HL-60/S4 treated with retinoic acid at 250 ng/mL for 4 days and 3 days (cell line): ENCODE results near the gene GSK3A.

Experiments
- in situ Hi-C: fragments of 300-500 bp; cut with MboI; formaldehyde crosslinking; loops from 2 replicates; pipeline ENCODE4 v1.7.0; 2022; ENCODE audit warnings: low sequenced_read_pairs

The GSK3A gene

GRCh38 chr19:42203700-42204099 is 38.7 kb downstream of the GSK3A start:
- in situ Hi-C loops = no loop called here

DNA sequence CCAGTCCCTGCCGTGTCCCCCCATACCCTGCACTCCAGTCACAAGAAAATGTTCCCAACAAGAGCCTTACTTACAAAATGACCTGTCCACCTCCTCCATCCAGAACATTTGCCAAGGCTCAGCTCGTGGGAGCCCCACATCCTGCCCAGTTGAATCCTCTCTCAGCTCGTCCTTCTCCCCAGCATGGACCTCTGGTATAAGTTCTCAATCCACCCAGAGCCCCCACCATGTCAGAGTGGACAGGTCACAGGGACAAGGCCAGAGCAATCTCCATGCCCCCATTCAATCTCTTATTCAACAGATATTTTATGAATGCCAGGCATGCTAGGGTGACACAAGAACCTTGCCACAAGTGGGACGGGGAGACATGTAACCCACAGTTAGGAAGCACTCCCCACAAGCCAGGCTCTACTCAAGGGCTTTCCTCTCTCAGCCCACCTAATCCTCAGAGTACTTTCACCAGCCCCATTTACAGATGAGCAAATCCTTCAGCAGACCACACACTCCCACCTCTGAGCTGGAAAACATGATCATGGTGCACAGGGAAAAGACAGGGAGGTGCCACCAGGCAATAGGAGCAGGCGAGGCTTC is 40.0 kb downstream of the GSK3A start:
- in situ Hi-C loops = no loop called here

- in situ Hi-C loops = no loop called here
Observed at GRCh38 chr19:42201489-42202289, 40.7 kb downstream of the GSK3A start.

- in situ Hi-C loops = no loop called here
Observed at GRCh38 chr19:42200116-42200715, 42.2 kb downstream of the GSK3A start.

DNA sequence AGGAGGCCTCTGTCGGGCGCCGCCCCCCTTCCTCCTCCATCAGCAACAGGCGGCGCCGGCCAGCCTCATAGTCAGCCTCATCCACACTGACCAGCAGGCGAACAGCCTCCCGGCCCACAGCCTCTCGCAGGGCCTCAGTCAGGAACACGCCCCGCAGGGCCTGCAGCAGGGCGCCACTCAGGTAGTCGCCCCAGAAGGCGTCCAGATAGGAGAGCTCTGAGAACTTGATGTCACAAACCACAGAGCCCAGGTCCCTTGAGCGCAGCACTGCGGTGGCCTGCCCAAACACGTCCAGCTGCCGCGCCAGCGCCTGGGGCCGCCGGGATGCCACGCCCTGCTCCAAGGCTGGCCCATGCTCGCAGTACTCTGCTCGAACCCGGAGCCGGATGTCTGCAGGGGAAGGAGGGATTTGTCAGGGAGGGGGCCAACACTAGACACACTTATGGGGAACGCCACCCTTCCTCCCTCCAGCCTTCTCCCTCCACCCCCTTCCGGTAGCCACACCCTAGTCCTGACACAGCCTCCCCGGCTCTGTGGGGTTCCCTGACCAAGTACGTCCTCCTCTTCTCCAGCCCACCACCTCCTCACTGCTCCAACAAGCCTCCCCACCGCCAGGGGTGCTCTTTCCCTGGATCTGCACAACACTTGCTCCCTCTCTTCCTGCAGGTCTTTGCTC is 42.8 kb downstream of the GSK3A start:
- in situ Hi-C loops = no loop called here

- in situ Hi-C loops = no loop called here
Observed at GRCh38 chr19:42198676-42199439, 43.5 kb downstream of the GSK3A start.

DNA sequence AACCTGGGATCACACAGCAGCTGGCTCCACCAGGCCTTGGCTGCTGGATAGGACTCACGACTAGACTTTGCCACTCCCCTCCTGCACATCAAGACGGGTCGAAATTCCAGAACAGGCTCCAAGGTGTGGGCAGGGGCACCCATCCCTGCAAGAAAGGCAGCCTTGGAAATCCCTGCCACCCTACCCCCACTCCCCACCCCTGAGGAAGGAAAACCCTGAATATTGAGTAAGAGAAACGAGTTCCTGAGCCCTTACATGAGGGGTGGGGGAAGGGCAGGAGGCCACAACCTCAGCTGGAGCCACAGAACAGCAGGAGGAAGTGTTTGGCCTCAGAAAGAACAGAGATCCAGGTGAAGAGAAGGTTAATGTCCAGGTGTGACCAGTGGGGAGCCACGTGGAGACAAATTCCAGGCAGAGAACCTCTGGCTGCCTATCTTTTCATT is 45.0 kb downstream of the GSK3A start:
- in situ Hi-C loops = no loop called here

DNA sequence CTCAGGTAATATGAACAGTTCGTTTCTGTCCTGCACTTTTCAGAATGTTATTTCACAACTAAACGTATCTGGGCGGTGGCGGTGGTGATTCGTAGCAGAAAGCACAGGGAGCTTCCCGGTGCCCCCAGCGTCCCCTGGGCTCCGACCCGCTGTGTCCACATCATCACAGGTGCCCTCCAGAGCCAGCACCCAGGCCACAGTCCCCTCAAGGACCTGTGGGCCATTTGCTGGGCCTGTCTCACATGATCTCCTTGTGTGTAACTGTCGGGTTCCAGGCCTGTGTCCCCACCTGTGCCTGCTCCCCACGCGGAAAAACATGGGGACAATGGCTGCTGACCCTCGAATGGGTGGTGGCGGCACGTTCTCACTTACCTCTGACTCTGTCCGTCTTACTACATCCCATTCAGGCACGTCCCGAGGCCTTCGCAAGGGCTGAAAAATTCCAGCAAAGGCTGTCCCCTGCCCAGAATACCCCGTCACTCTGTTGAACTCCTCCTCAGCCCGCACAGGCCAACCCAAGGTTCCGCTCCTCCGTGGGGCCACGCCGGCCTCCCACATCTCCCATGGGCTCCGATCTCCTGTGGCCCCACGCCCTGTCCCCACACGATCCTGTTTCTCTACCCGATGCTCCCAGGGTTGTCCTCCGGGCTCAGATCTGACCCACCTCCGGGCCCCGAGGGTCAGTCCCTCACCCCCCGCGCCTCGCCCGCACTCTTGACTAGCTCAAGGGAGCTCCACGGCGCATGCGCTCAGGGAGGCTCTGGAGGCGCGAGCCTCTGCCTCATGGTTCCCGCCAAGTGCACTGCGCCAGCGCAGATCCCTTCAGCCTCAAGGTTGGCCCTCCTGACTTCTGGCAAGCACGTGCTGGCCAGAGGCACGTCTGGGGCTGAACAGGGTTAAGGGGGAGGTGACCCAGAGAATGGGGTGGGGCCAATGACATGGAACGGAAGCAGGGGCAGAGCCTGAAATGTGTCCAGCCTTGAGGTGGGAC is 46.1 kb downstream of the GSK3A start:
- in situ Hi-C loops = no loop called here

GRCh38 chr19:42193706-42194105 is 48.7 kb downstream of the GSK3A start:
- in situ Hi-C loops = no loop called here

DNA sequence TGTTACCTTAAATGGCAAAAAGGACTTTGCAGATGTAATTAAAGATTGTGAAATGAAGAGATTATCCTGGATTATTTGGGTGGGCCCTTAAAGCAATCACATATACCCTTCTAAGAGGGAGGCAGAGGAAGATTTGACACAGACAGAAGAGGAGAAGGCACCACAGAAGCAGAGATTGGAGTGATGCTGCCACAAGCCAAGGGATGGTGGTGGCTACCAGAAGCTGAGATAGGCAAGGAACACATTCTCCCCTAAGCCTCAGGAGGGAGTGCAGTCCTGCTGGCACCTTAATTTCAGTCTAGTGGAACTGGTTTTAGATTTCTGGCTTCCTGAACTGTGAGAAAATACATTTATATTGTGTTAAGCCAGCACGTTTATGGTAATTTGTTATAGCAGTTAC is 49.1 kb downstream of the GSK3A start:
- in situ Hi-C loops = no loop called here

- in situ Hi-C loops = no loop called here
Observed at GRCh38 chr19:42191855-42192254, 50.5 kb downstream of the GSK3A start.

DNA sequence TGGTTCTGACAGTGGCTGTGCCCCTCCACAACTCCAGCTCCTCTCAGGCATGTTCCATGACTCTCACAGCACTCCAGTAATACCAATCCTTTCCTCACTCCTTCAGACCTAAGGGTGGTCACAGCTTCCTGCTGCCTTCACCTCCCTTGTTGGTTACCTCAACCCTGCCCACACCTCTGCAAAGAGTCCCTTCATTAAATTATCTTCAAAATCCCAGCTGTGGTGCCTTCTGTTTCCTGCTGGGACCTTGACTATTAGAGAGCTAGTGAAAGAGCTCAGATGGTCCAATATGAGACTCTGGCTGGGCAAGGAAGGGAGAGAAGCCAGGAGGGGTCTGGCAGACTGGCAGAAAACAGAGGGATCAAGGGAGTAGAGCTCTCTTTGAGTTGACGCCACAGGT is 51.1 kb downstream of the GSK3A start:
- in situ Hi-C loops = no loop called here

GRCh38 chr19:42189133-42189532 is 53.3 kb downstream of the GSK3A start:
- in situ Hi-C loops = no loop called here

GRCh38 chr19:42188665-42189064 is 53.7 kb downstream of the GSK3A start:
- in situ Hi-C loops = no loop called here

- in situ Hi-C loops = no loop called here
Observed at GRCh38 chr19:42185277-42185676, 57.1 kb downstream of the GSK3A start.

GRCh38 chr19:42184401-42184861 is 58.0 kb downstream of the GSK3A start:
- in situ Hi-C loops = no loop called here
